Right lobe of liver (tissue), 6 donors: ENCODE measurements around the gene GIGYF1. TPM values are rescaled to one million over a fixed set of nuclear protein-coding genes. Genes with fewer than 3 reads are reported as not detected.

Source experiments
- ATAC-seq, 4 donors: fragments of 200-7000 bp; cut with Tn5 transposase; one replicate each; pipeline ENCODE4 v1.9.1; 2020; ENCODE audit warnings: mild to moderate bottlenecking in 4 of 4, moderate library complexity in 4 of 4
- DNase-seq, 3 donors: peaks; one replicate each; pipeline ENCODE4 v3.0.0-alpha.2; 2020
- H3K27ac ChIP-seq, 3 donors: fragments of 200-600 bp; one replicate each; pipeline ENCODE4 v1.8.0; 2022
- H3K27me3 ChIP-seq, 2 donors: fragments of 200-600 bp; one replicate each; pipeline ENCODE4 v1.8.0; 2022
- H3K36me3 ChIP-seq, 4 donors: fragments of 200-600 bp; sonication (generic) in 1 of 4; one replicate each; pipeline versions ENCODE4 v1.5.1 to v1.8.0; 2017 to 2022; ENCODE audit warnings: control low read depth in 1 of 4
- H3K4me1 ChIP-seq, 4 donors: fragments of 200-600 bp; sonication (generic) in 1 of 4; one replicate each; pipeline versions ENCODE4 v1.5.1 to v1.8.0; 2017 to 2022; ENCODE audit warnings: control low read depth in 1 of 4
- H3K4me3 ChIP-seq, 3 donors: fragments of 200-600 bp; one replicate each; pipeline ENCODE4 v1.8.0; 2022
- H3K9me3 ChIP-seq, 4 donors: fragments of 200-600 bp; sonication (generic) in 1 of 4; one replicate each; pipeline versions ENCODE4 v1.5.1 to v1.8.0; 2017 to 2022; ENCODE audit warnings: control low read depth in 1 of 4
- CTCF ChIP-seq, 4 donors: fragments of 200-600 bp in 3 of 4; fragments of 450-650 bp in 1 of 4; IDR thresholded peaks; one replicate each; pipeline versions ENCODE4 v1.5.1 to v1.8.0; 2016 to 2022; ENCODE audit warnings: antibody characterized with exemption in 4 of 4, mild to moderate bottlenecking in 2 of 4
- POLR2A ChIP-seq: fragments of 450-650 bp; IDR thresholded peaks from one replicate; pipeline ENCODE4 v1.6.1; 2017; ENCODE audit warnings: antibody characterized with exemption, mild to moderate bottlenecking
- WGBS: methylation state at CpG from one replicate; pipeline ENCODE4 v1.1.6; 2018; ENCODE audit warnings: low coverage, low lambda C conversion rate; ENCODE audit not compliant: insufficient coverage; ENCODE audit errors: missing lambda C conversion rate; 5-methylcytosine and 5-hydroxymethylcytosine counted together
- intact Hi-C, 2 donors: fragments of 100-400 bp; cut with DNase I; formaldehyde crosslinking; loops; one replicate each; pipeline versions ENCODE4 v1.11.2 to v1.14.1; 2022
- total RNA-seq, 6 experiments: library from RNA; depleted of rRNA in 2 of 6; stranded (reverse); fragments of >200 nt in 2 of 6; fragmentation: NEBNext Ultra II Directional in 3 of 6; extraction: Animal tissue kit (Norgen Biotek cat#: 25700) in 3 of 6; gene quantifications; one replicate each; pipeline versions ENCODE4 v1.1.0 to v1.2.4, GENCODE V29; 2016 to 2023
- donor health status: DM: no; HTN: yes; CAD: no.
- donor health status: DM: no; HTN: no; CAD: no.
- donor health status: DM: no; HTN: no; CAD: no.
- donor health status: DM: no; HTN: yes; CAD: no.
- donor health status: DM: no; HTN: yes; CAD: no.

Gene GIGYF1
- total RNA-seq, 6 experiments from 2014 or later, result 6.6 to 25.1 (median 15.5) TPM

- no peaks in the 10 kb centered on the region for H3K27me3 ChIP-seq
- DNase-seq, result no peak
- peaks cover 0 to 74% (median 32%) of the 10 kb centered on the region in 4 donors for H3K36me3 ChIP-seq
- H3K27ac ChIP-seq, result no peak overlapping the region
- H3K9me3 ChIP-seq, result no peaks in the 10 kb centered on the region
- intact Hi-C loops, result loop anchor here (10.0 kb wide), 3 partner anchors 50 to 210 kb away; partner anchors contain the start of gene TSC22D4 (in 2 of the 2)
- ATAC-seq, result no peak
- TF ChIP-seq CTCF (IDR thresholded peaks at IDR 0.05) (no peak), POLR2A (no peak)
- H3K4me1 ChIP-seq, result no peaks in the 10 kb centered on the region
- H3K4me3 ChIP-seq, result no peak overlapping the region
- 53% methylated on average over 3 of the region's 18 CpGs for WGBS
Observed at GRCh38 chr7:100685049-100685605, 8.9 kb downstream of the GIGYF1 start.

- WGBS, result no CpG with 5 or more reads among the region's 16 CpGs
- intact Hi-C loops, result loop anchor here (10.0 kb wide), 3 partner anchors 50 to 210 kb away; partner anchors contain the start of gene TSC22D4 (in 2 of the 2)
- Histone ChIP-seq H3K4me3 (no peak overlapping the region), H3K4me1 (peaks cover 0 to 5% (median 0%) of the 10 kb centered on the region in 4 donors), H3K27me3 (no peaks in the 10 kb centered on the region), H3K9me3 (no peaks in the 10 kb centered on the region), H3K36me3 (peaks cover 0 to 77% (median 32%) of the 10 kb centered on the region in 4 donors), H3K27ac (no peak overlapping the region)
- ATAC-seq, result no peak
- DNase-seq, result no peak
- no peak for TF ChIP-seq CTCF (IDR thresholded peaks at IDR 0.05)
- no peak for TF ChIP-seq POLR2A
Observed at GRCh38 chr7:100684534-100685042, 9.5 kb downstream of the GIGYF1 start.

- no peak for TF ChIP-seq POLR2A
- TF ChIP-seq CTCF (IDR thresholded peaks at IDR 0.05), result no peak
- H3K4me1 ChIP-seq, result peaks cover 0 to 5% (median 0%) of the 10 kb centered on the region in 4 donors
- intact Hi-C loops, result loop anchor here (10.0 kb wide), 3 partner anchors 49 to 209 kb away; partner anchors contain the start of gene TSC22D4 (in 2 of the 2)
- no peaks in the 10 kb centered on the region for H3K9me3 ChIP-seq
- ATAC-seq, result no peak
- no peak overlapping the region for H3K4me3 ChIP-seq
- H3K27ac ChIP-seq, result no peak overlapping the region
- peak in 1 of 3 donors; percentile 52 for DNase-seq
- no peaks in the 10 kb centered on the region for H3K27me3 ChIP-seq
- H3K36me3 ChIP-seq, result peaks cover 0 to 78% (median 32%) of the 10 kb centered on the region in 4 donors
- WGBS, result 80% methylated on average over 1 of the region's 37 CpGs
Observed at GRCh38 chr7:100683659-100684533, 10.2 kb downstream of the GIGYF1 start.

GRCh38 chr7:100682991-100683658 lies 10.9 kb downstream of the GIGYF1 start:
- no peak for TF ChIP-seq CTCF (IDR thresholded peaks at IDR 0.05)
- no peak for TF ChIP-seq POLR2A
- Histone ChIP-seq H3K27me3 (no peaks in the 10 kb centered on the region), H3K4me1 (peaks cover 0 to 5% (median 0%) of the 10 kb centered on the region in 4 donors), H3K9me3 (no peaks in the 10 kb centered on the region), H3K27ac (no peak overlapping the region), H3K4me3 (no peak overlapping the region), H3K36me3 (peaks cover 6 to 81% (median 34%) of the 10 kb centered on the region in 4 donors)
- intact Hi-C loops, result loop anchor here (10.0 kb wide), 3 partner anchors 48 to 208 kb away; partner anchors contain the start of gene TSC22D4 (in 2 of the 2)
- DNase-seq (peak in 1 of 3 donors; percentile 53), ATAC-seq (no peak)
- 94% methylated on average over 11 of the region's 28 CpGs for WGBS
